WTC11 (cell line): ENCODE data around the gene IL27RA. TPM values are rescaled to one million over a fixed set of nuclear protein-coding genes. Genes with fewer than 3 reads are reported as not detected.

ENCODE experiments used
- ATAC-seq: fragments of 200-7000 bp; cut with Tn5 transposase; 2 replicates; pipeline ENCODE4 v1.10.0; 2021; ENCODE audit warnings: mild to moderate bottlenecking, moderate library complexity
- CTCF ChIA-PET: fragments of 300-600 bp; sonication (Branson Sonifier 250); formaldehyde crosslinking; loops from one replicate; lab custom pipeline; 2021; ENCODE audit warnings: antibody characterized with exemption; lab: Charles Lee
- POLR2A ChIA-PET: fragments of 350-600 bp; sonication (Branson Sonifier 250); formaldehyde crosslinking; loops from one replicate; lab custom pipeline; 2021; ENCODE audit warnings: antibody characterized with exemption; lab: Charles Lee
- DNase-seq: peaks from one replicate; pipeline ENCODE4 v3.0.0; 2021; ENCODE audit warnings: low spot score
- H3K27ac Mint-ChIP-seq: 2 replicates; pipeline ENCODE4 v1.8.0; 2021; ENCODE audit warnings: mixed read lengths
- H3K27me3 Mint-ChIP-seq: 2 replicates; pipeline ENCODE4 v1.8.0; 2021; ENCODE audit warnings: low read depth, mild to moderate bottlenecking, moderate library complexity, mixed read lengths
- H3K36me3 Mint-ChIP-seq: 2 replicates; pipeline ENCODE4 v1.8.0; 2021; ENCODE audit warnings: mixed read lengths
- H3K4me1 Mint-ChIP-seq: 2 replicates; pipeline ENCODE4 v1.8.0; 2022; ENCODE audit warnings: mixed read lengths
- H3K4me3 Mint-ChIP-seq: 2 replicates; pipeline ENCODE4 v1.8.0; 2021; ENCODE audit warnings: mild to moderate bottlenecking, moderate library complexity, mixed read lengths
- H3K9me3 Mint-ChIP-seq: 2 replicates; pipeline ENCODE4 v1.8.0; 2021; ENCODE audit warnings: mixed read lengths
- AFF4 ChIP-seq: sonication (generic); formaldehyde crosslinking; IDR thresholded peaks from 2 replicates; pipeline ENCODE4 v1.8.1; 2023; ENCODE audit warnings: mild to moderate bottlenecking, missing genetic modification reagents, borderline replicate concordance
- ARID4B ChIP-seq: sonication (generic); formaldehyde crosslinking; IDR thresholded peaks from 2 replicates; pipeline ENCODE4 v1.8.0; 2023; ENCODE audit warnings: missing genetic modification reagents, mild to moderate bottlenecking, borderline replicate concordance
- ATF6 ChIP-seq: sonication (generic); formaldehyde crosslinking; IDR thresholded peaks from 2 replicates; pipeline ENCODE4 v1.8.1; 2023; ENCODE audit warnings: mild to moderate bottlenecking, missing genetic modification reagents
- CDX4 ChIP-seq: fragments of 250-450 bp; sonication (Bioruptor Pico); IDR thresholded peaks from 2 replicates; pipeline ENCODE4 v1.9.0; 2021; ENCODE audit warnings: moderate library complexity, mild to moderate bottlenecking, inconsistent platforms, borderline replicate concordance
- CREM ChIP-seq: sonication (generic); formaldehyde crosslinking; IDR thresholded peaks from 2 replicates; pipeline ENCODE4 v1.8.1; 2022; ENCODE audit warnings: mild to moderate bottlenecking, missing genetic modification reagents, moderate library complexity
- CTCF ChIP-seq: fragments of 200-600 bp; IDR thresholded peaks from 2 replicates; pipeline ENCODE4 v1.8.0; 2022; ENCODE audit warnings: antibody characterized with exemption
- E2F5 ChIP-seq: sonication (generic); formaldehyde crosslinking; IDR thresholded peaks from 2 replicates; pipeline ENCODE4 v1.8.1; 2022; ENCODE audit warnings: mild to moderate bottlenecking, moderate library complexity, missing genetic modification reagents
- ERG ChIP-seq: fragments of 250-450 bp; sonication (Bioruptor Pico); IDR thresholded peaks from 2 replicates; pipeline ENCODE4 v1.8.0; 2021; ENCODE audit warnings: mild to moderate bottlenecking
- HMGXB4 ChIP-seq: sonication (generic); formaldehyde crosslinking; IDR thresholded peaks from 2 replicates; pipeline ENCODE4 v1.8.1; 2023; ENCODE audit warnings: mild to moderate bottlenecking, moderate library complexity, missing genetic modification reagents
- JAZF1 ChIP-seq: fragments of 250-450 bp; sonication (Bioruptor Pico); IDR thresholded peaks from 2 replicates; pipeline ENCODE4 v1.9.0; 2021; ENCODE audit warnings: moderate library complexity, mild to moderate bottlenecking, inconsistent platforms
- NFE2L1 ChIP-seq: sonication (generic); formaldehyde crosslinking; IDR thresholded peaks from 2 replicates; pipeline ENCODE4 v1.8.1; 2023; ENCODE audit warnings: missing genetic modification reagents
- NFYB ChIP-seq: sonication (generic); formaldehyde crosslinking; conservative IDR thresholded peaks from 2 replicates; pipeline ENCODE4 v1.8.0; 2022; ENCODE audit warnings: low read depth, missing genetic modification reagents
- SMAD4 ChIP-seq: sonication (generic); formaldehyde crosslinking; IDR thresholded peaks from 2 replicates; pipeline ENCODE4 v1.8.0; 2022; ENCODE audit warnings: mild to moderate bottlenecking, missing genetic modification reagents
- SOX15 ChIP-seq: fragments of 250-450 bp; sonication (Bioruptor Pico); IDR thresholded peaks from 2 replicates; pipeline ENCODE4 v1.9.0; 2021; ENCODE audit warnings: mild to moderate bottlenecking
- USF1 ChIP-seq: sonication (generic); formaldehyde crosslinking; IDR thresholded peaks from 2 replicates; pipeline ENCODE4 v1.8.0; 2022; ENCODE audit warnings: mild to moderate bottlenecking, missing genetic modification reagents
- ZNF121 ChIP-seq: sonication (generic); formaldehyde crosslinking; IDR thresholded peaks from 2 replicates; pipeline ENCODE4 v1.8.0; 2023; ENCODE audit warnings: missing genetic modification reagents
- total RNA-seq: library from RNA; stranded (reverse); gene quantifications from 3 replicates; pipeline ENCODE4 v1.2.3, GENCODE V29; 2021

The IL27RA gene
- total RNA-seq, 1 experiment from 2014 or later, result 12.2 TPM

GRCh38 chr19:13989487-13989886, 42.1 kb upstream of the IL27RA start:
- Mint-ChIP-seq H3K4me1 (peaks cover 52% of the 10 kb centered on the region), H3K9me3 (no peaks in the 10 kb centered on the region), H3K27ac (peak overlapping the region; percentile 73; the same call in 1 of the 2 replicates), H3K4me3 (no peak overlapping the region), H3K36me3 (peaks cover 8% of the 10 kb centered on the region), H3K27me3 (no peaks in the 10 kb centered on the region)
- ChIA-PET POLR2A (interaction anchor here (1.4 to 1.6 kb wide), 2 partner anchors 11 to 27 kb away, joined by 5 to 7 read pairs; no protein-coding TSS in a partner anchor), CTCF (interaction anchor here (1.1 to 3.4 kb wide), 6 partner anchors 11 to 70 kb away, joined by 4 to 22 read pairs (median 12); partner anchors contain the start of gene IL27RA)
- ATAC-seq, result peak; percentile 2; the same call in 1 of the 2 replicates
- no peak for TF ChIP-seq CTCF
- no peak for TF ChIP-seq ZNF121 (CRISPR knock-in tag)
- TF ChIP-seq NFE2L1 (CRISPR knock-in tag), result no peak
- no peak for TF ChIP-seq CREM (CRISPR knock-in tag)
- no peak for TF ChIP-seq CDX4
- TF ChIP-seq ERG, result no peak
- no peak for TF ChIP-seq USF1 (CRISPR knock-in tag)
- no peak for TF ChIP-seq E2F5 (CRISPR knock-in tag)
- TF ChIP-seq SMAD4 (CRISPR knock-in tag), result no peak
- no peak for TF ChIP-seq JAZF1 (CRISPR knock-in tag)
- no peak for TF ChIP-seq HMGXB4 (CRISPR knock-in tag)
- DNase-seq, result no peak

- peaks cover 47% of the 10 kb centered on the region for H3K4me1 Mint-ChIP-seq
- CTCF ChIA-PET, result interaction anchor here (1.1 to 3.4 kb wide), 4 partner anchors 11 to 69 kb away, joined by 5 to 22 read pairs (median 13); no protein-coding TSS in a partner anchor
- ATAC-seq (no peak), DNase-seq (no peak)
- H3K36me3 Mint-ChIP-seq, result peaks cover 8% of the 10 kb centered on the region
- no peaks in the 10 kb centered on the region for H3K9me3 Mint-ChIP-seq
- H3K27me3 Mint-ChIP-seq, result no peaks in the 10 kb centered on the region
- H3K4me3 Mint-ChIP-seq, result no peak overlapping the region
- POLR2A ChIA-PET, result interaction anchor here (1.6 kb wide), 1 partner anchor 12 kb away, joined by 7 read pairs; no protein-coding TSS in a partner anchor
- H3K27ac Mint-ChIP-seq, result peak overlapping the region; percentile 73
- TF ChIP-seq AFF4 (CRISPR knock-in tag) (no peak), JAZF1 (CRISPR knock-in tag) (no peak), SOX15 (CRISPR knock-in tag) (no peak), NFYB (no peak), ATF6 (no peak), ARID4B (no peak)
These were observed 41.5 kb upstream of the IL27RA start for GRCh38 chr19:13990085-13990484.
